ENCODE measurements around the gene RC3H1.

Gene RC3H1

DNA sequence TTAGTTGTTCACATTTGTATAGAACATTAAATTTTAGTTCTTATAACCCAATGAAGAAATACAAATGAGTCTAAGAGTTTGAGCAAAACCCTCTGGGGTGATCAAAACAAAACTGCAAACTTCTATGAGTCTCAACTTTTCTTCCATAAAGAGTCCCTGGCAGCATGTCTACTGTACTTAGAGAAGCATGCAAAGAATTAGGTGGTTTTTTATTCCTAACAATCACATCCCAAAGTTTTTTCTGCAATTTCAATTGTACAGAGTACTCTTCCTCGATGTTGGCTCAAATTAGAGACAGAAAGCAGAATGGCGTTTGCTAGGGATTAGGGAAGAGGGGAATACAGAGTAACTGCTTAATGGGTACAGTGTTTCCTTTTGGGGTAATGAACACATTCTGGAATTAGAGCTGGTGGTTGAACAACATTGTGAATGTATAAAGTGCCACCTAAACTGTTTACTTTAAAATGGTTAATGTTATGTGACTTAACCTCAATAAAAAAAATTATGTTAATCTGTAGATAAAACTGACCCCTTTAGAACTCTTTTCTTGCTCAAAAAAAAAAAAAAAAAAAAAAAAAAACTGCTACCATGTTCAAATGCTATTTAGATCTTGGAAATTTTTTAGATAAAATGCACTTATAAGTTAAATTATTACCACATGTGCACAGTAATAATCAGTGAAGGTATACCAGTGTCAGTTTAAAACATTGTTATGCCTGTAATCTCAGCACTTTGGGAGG lies 4.8 kb downstream of the RC3H1 start:
- TF ChIP-seq POLR2AphosphoS5 (IDR thresholded peaks at IDR 0.05; ENCODE audit: low read depth, low read length) (no peak), SIN3A (IDR thresholded peaks at IDR 0.05; ENCODE audit: borderline replicate concordance, insufficient read depth, low read length) (no peak), FOXP2 (optimal IDR thresholded peaks at IDR 0.05; ENCODE audit: borderline replicate concordance, extremely low read depth, extremely low read length, insufficient read depth) (no peak), TAF1 (IDR thresholded peaks at IDR 0.05; ENCODE audit: borderline replicate concordance, insufficient read depth, low read length) (no peak)
- TF ChIP-seq, protein P1, sequence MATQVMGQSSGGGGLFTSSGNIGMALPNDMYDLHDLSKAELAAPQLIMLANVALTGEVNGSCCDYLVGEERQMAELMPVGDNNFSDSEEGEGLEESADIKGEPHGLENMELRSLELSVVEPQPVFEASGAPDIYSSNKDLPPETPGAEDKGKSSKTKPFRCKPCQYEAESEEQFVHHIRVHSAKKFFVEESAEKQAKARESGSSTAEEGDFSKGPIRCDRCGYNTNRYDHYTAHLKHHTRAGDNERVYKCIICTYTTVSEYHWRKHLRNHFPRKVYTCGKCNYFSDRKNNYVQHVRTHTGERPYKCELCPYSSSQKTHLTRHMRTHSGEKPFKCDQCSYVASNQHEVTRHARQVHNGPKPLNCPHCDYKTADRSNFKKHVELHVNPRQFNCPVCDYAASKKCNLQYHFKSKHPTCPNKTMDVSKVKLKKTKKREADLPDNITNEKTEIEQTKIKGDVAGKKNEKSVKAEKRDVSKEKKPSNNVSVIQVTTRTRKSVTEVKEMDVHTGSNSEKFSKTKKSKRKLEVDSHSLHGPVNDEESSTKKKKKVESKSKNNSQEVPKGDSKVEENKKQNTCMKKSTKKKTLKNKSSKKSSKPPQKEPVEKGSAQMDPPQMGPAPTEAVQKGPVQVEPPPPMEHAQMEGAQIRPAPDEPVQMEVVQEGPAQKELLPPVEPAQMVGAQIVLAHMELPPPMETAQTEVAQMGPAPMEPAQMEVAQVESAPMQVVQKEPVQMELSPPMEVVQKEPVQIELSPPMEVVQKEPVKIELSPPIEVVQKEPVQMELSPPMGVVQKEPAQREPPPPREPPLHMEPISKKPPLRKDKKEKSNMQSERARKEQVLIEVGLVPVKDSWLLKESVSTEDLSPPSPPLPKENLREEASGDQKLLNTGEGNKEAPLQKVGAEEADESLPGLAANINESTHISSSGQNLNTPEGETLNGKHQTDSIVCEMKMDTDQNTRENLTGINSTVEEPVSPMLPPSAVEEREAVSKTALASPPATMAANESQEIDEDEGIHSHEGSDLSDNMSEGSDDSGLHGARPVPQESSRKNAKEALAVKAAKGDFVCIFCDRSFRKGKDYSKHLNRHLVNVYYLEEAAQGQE (IDR thresholded peaks at IDR 0.05; ENCODE audit: insufficient read depth in 1 of 2, low read depth in 2 of 2, low read length in 2 of 2): no peak

DNA sequence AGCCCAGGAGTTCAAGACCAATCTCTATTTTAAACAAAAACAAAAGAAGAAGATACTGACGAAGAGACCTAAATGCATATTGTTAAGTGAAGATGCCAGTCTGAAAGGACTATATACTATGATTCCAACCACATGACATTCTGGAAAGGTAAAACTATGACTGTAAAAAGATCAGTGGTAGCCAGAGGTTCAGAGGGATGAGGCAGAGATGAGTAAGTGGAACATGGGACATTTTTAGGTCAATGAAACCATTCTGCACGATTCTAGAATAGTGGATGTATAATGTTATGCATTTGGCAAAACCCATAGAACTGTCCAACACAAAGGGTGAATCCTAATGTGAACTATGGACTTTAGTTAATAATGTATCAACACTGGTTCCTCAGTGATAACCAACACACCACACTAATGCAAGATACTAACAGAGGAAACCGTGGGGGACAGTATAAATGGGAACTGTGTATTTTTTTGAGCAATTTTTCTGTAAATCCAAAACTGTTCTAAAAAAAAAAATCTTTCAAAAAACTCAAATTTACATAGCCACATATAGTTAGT lies 8.2 kb downstream of the RC3H1 start:
- TF ChIP-seq, protein P1 (IDR thresholded peaks at IDR 0.05; ENCODE audit: insufficient read depth in 1 of 2, low read depth in 2 of 2, low read length in 2 of 2): no peak

DNA sequence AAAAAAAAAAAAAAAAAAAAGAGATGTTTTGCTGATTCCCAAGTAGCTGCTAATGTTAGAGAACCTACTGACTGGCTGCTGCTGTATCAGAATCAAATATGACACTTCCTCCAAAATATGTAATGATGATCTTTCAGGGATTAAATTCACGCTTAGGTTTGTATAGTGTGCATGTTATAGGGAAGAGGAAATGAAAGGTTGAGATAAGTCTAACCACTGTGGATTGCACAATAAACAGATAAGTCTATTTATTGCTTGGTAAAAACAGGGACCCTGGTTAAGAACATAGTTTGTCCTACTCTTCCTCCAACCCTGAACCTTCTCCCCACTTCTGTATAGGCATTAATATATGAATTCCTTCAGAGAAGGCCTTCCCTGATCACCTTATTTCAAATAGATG lies 13.2 kb downstream of the RC3H1 start:
- TF ChIP-seq FOXP2 (optimal IDR thresholded peaks at IDR 0.05; ENCODE audit: borderline replicate concordance, extremely low read depth, extremely low read length, insufficient read depth) (no peak), SIN3A (IDR thresholded peaks at IDR 0.05; ENCODE audit: borderline replicate concordance, insufficient read depth, low read length) (no peak)
- TF ChIP-seq, protein P1 (IDR thresholded peaks at IDR 0.05; ENCODE audit: insufficient read depth in 1 of 2, low read depth in 2 of 2, low read length in 2 of 2): no peak

DNA sequence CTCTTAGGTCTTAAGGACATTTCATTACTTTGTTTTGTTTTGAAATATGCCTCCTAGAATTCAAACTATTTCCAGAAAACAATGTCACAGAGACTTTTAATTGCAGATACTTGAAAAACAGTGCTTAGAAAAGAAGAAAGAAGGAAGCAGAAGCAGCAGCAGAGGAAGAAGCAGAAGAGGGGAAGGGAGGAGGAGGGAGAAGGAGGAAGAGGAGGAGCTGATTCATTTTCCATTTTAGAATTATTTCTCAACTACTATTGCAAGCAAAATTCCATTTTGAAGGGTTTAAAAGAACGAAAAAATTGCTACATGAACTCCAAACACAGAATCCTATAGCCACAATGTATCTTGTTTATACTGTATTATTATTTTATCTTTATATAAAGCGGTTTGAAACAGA lies 13.9 kb downstream of the RC3H1 start:
- TF ChIP-seq POLR2AphosphoS5 (IDR thresholded peaks at IDR 0.05; ENCODE audit: low read depth, low read length) (no peak), FOXP2 (optimal IDR thresholded peaks at IDR 0.05; ENCODE audit: borderline replicate concordance, extremely low read depth, extremely low read length, insufficient read depth) (no peak), SIN3A (IDR thresholded peaks at IDR 0.05; ENCODE audit: borderline replicate concordance, insufficient read depth, low read length) (no peak), TAF1 (IDR thresholded peaks at IDR 0.05; ENCODE audit: borderline replicate concordance, insufficient read depth, low read length) (no peak)
- TF ChIP-seq, protein P1 (IDR thresholded peaks at IDR 0.05; ENCODE audit: insufficient read depth in 1 of 2, low read depth in 2 of 2, low read length in 2 of 2): no peak

DNA sequence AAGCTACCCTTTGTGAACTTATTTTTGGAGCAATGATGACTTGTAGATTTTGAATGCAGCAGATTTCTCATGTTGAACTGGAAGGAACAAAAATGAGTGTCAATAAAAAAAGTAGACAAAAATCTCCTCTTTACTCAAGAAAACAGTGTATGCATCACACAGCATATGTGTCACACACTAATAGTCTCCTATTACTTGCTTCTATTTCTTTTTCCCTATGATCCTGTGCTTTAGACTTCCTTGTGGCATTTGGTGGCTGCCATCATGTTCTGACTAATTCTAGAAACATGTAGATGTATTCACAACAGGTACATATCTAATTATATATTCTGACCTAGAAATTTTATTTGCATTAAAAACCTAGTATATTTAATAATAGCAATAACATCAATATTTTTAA lies 14.3 kb downstream of the RC3H1 start:
- TF ChIP-seq FOXP2 (optimal IDR thresholded peaks at IDR 0.05; ENCODE audit: borderline replicate concordance, extremely low read depth, extremely low read length, insufficient read depth) (no peak), POLR2AphosphoS5 (IDR thresholded peaks at IDR 0.05; ENCODE audit: low read depth, low read length) (no peak), SIN3A (IDR thresholded peaks at IDR 0.05; ENCODE audit: borderline replicate concordance, insufficient read depth, low read length) (no peak), TAF1 (IDR thresholded peaks at IDR 0.05; ENCODE audit: borderline replicate concordance, insufficient read depth, low read length) (no peak)
- TF ChIP-seq, protein P1 (IDR thresholded peaks at IDR 0.05; ENCODE audit: insufficient read depth in 1 of 2, low read depth in 2 of 2, low read length in 2 of 2): no peak

Measured in PFSK-1 (cell line).